HEK293T (cell line): ENCODE measurements around the gene TRIM10.

Experiments
- ARNT ChIP-seq: fragments of 450-650 bp; IDR thresholded peaks from 2 replicates; pipeline ENCODE4 v1.6.1; 2017; ENCODE audit warnings: mild to moderate bottlenecking
- BHLHE40 ChIP-seq: fragments of 450-650 bp; IDR thresholded peaks from 2 replicates; pipeline ENCODE4 v1.6.1; 2016; ENCODE audit warnings: mild to moderate bottlenecking, moderate library complexity, borderline replicate concordance
- CTBP1 ChIP-seq: fragments of 450-650 bp; IDR thresholded peaks from 2 replicates; pipeline ENCODE4 v1.6.1; 2016; ENCODE audit warnings: borderline replicate concordance
- FOXA1 ChIP-seq: fragments of 450-650 bp; IDR thresholded peaks from 2 replicates; pipeline ENCODE4 v1.6.1; 2016; ENCODE audit warnings: mild to moderate bottlenecking
- HDGF ChIP-seq: fragments of 450-650 bp; IDR thresholded peaks from 2 replicates; pipeline ENCODE4 v1.6.1; 2017; ENCODE audit warnings: antibody characterized with exemption, borderline replicate concordance
- LEF1 ChIP-seq: fragments of 450-650 bp; IDR thresholded peaks from 2 replicates; pipeline ENCODE4 v1.6.1; 2017; ENCODE audit warnings: mild to moderate bottlenecking, borderline replicate concordance
- SUZ12 ChIP-seq: fragments of 450-650 bp; IDR thresholded peaks from 2 replicates; pipeline ENCODE4 v1.6.1; 2016; ENCODE audit warnings: mild to moderate bottlenecking
- TARDBP ChIP-seq: fragments of 450-650 bp; IDR thresholded peaks from 2 replicates; pipeline ENCODE4 v1.6.1; 2016

DNA sequence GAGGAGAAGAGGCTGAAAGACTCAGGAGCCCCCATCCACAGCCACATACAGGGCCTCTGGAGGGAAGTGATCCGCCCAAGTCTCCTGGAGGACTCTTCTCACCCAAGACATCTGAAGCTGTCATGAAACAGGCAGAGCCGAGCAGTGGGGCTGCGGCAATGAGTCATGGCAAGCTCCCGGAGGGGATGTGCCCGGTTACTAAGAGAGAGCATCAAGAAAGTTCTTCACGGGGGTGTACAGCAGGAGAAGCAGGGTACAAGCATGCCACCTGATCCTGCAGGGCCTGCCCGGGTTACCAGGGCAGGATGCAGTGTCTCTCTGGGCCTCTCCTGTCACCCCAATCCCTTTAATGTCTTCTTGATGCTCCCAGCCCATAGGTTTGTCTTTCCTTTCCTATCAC lies 31.1 kb upstream of the TRIM10 start:
- TF ChIP-seq FOXA1 (no peak), SUZ12 (no peak), BHLHE40 (no peak), TARDBP (no peak), CTBP1 (no peak), ARNT (no peak), HDGF (no peak), LEF1 (no peak)
